NB4 (cell line): ENCODE results near the gene EEF1A1.

ENCODE experiments used
- MAX ChIP-seq: IDR thresholded peaks from 2 replicates; pipeline ENCODE4 v1.6.1; 2011; ENCODE audit warnings: low read depth, low read length
- MYC ChIP-seq: IDR thresholded peaks from 2 replicates; pipeline ENCODE4 v1.6.1; 2011; ENCODE audit warnings: low read depth, low read length
- POLR2A ChIP-seq: IDR thresholded peaks from 2 replicates; pipeline ENCODE4 v1.6.1; 2011; ENCODE audit warnings: mild to moderate bottlenecking; ENCODE audit not compliant: insufficient read length; ENCODE audit errors: extremely low read depth
- TF ChIP-seq, protein P1 (sequence below): IDR thresholded peaks from one replicate; pipeline ENCODE4 v1.5.1; 2012; ENCODE audit warnings: low read depth, low read length

GRCh38 chr6:73471686-73472290 lies 49.0 kb downstream of the EEF1A1 start:
- TF ChIP-seq, protein P1, sequence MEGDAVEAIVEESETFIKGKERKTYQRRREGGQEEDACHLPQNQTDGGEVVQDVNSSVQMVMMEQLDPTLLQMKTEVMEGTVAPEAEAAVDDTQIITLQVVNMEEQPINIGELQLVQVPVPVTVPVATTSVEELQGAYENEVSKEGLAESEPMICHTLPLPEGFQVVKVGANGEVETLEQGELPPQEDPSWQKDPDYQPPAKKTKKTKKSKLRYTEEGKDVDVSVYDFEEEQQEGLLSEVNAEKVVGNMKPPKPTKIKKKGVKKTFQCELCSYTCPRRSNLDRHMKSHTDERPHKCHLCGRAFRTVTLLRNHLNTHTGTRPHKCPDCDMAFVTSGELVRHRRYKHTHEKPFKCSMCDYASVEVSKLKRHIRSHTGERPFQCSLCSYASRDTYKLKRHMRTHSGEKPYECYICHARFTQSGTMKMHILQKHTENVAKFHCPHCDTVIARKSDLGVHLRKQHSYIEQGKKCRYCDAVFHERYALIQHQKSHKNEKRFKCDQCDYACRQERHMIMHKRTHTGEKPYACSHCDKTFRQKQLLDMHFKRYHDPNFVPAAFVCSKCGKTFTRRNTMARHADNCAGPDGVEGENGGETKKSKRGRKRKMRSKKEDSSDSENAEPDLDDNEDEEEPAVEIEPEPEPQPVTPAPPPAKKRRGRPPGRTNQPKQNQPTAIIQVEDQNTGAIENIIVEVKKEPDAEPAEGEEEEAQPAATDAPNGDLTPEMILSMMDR: no peak
- TF ChIP-seq POLR2A (no peak), MYC (no peak), MAX (no peak)
